Brain microvascular endothelial cell (primary cell): ENCODE measurements around the gene TEAD4.

Source experiments
- DNase-seq: peaks from one replicate; pipeline ENCODE4 v3.0.0-alpha.2; 2020
- H3K27ac ChIP-seq: fragments of 250-450 bp; sonication (Bioruptor Pico); 2 replicates; pipeline ENCODE4 v1.5.1; 2020; ENCODE audit warnings: mild to moderate bottlenecking, moderate library complexity
- H3K27me3 ChIP-seq: fragments of 250-450 bp; sonication (Bioruptor Pico); replicated peaks from 2 replicates; pipeline ENCODE4 v1.5.1; 2020; ENCODE audit warnings: mild to moderate bottlenecking
- H3K36me3 ChIP-seq: fragments of 250-450 bp; sonication (Bioruptor Pico); replicated peaks from 2 replicates; pipeline ENCODE4 v1.5.1; 2020; ENCODE audit warnings: mild to moderate bottlenecking
- H3K4me3 ChIP-seq: 2 replicates; pipeline ENCODE4 v1.5.1; 2011; ENCODE audit warnings: low read depth, mild to moderate bottlenecking, control low read depth, low read length, moderate library complexity
- in situ Hi-C: cut with HindIII; loops from 2 replicates; pipeline ENCODE4 v1.10.0; 2017; ENCODE audit warnings: low sequenced_read_pairs, low pct_ligation_motif_present
- TF ChIP-seq, protein P1 (sequence below): IDR thresholded peaks from 2 replicates; pipeline ENCODE4 v1.5.1; 2011; ENCODE audit warnings: low read depth, mild to moderate bottlenecking, moderate library complexity, low read length, control low read depth, inconsistent platforms; ENCODE audit errors: missing control alignments

Gene TEAD4

DNA sequence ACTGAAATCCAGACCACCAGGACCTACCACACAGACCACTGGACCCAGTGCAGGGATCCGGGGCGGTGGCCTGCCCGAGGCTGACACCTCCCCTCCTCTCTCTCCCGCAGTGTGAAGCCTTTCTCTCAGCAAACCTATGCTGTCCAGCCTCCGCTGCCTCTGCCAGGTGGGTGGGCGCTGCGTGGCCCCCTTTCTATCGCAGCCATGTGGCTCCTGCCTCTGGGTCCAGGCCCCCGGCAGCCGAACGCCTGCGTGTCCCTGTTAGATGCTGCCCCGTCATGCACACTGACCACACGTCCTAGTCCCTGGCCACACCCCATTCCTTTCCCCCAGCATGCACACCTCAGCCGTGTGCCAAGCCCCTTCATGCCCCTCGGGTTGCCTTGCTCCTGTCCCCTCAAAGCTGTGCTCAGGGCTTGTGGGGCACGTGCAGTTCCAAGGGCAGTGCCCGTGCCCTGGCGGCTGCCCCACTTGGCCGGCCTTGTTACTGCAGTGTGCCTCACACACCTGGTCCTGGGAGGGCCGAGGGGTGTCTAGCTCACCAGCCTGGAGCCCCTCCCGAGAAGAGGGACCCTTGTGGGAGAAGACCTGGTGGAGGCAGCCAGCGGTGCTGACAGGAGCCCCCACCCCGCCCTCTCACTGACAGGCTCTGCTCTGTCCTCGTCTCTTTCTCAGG lies 59.9 kb downstream of the TEAD4 start:
- no peak overlapping the region for H3K27ac ChIP-seq
- peaks cover 19% of the 10 kb centered on the region for H3K36me3 ChIP-seq
- DNase-seq = no peak
- TF ChIP-seq, protein P1, sequence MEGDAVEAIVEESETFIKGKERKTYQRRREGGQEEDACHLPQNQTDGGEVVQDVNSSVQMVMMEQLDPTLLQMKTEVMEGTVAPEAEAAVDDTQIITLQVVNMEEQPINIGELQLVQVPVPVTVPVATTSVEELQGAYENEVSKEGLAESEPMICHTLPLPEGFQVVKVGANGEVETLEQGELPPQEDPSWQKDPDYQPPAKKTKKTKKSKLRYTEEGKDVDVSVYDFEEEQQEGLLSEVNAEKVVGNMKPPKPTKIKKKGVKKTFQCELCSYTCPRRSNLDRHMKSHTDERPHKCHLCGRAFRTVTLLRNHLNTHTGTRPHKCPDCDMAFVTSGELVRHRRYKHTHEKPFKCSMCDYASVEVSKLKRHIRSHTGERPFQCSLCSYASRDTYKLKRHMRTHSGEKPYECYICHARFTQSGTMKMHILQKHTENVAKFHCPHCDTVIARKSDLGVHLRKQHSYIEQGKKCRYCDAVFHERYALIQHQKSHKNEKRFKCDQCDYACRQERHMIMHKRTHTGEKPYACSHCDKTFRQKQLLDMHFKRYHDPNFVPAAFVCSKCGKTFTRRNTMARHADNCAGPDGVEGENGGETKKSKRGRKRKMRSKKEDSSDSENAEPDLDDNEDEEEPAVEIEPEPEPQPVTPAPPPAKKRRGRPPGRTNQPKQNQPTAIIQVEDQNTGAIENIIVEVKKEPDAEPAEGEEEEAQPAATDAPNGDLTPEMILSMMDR = no peak
- no peaks in the 10 kb centered on the region for H3K27me3 ChIP-seq
- in situ Hi-C loops = no loop called here
- H3K4me3 ChIP-seq = no peak overlapping the region

DNA sequence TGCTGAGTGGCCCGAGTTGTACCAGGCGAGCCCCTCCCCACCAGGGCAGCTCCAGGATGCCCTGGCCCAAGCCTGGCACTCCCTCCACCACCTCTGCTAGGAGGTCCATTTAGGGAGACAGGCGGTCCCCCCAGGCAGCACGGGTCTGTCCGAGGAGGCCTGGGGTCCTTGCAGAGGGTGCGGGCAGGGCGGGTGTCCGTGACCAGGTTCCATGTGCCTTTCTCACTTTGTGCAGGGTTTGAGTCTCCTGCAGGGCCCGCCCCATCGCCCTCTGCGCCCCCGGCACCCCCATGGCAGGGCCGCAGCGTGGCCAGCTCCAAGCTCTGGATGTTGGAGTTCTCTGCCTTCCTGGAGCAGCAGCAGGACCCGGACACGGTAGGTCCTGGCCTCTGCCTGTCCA lies 61.2 kb downstream of the TEAD4 start:
- DNase-seq = no peak
- in situ Hi-C loops = no loop called here
- Histone ChIP-seq H3K36me3 (peaks cover 19% of the 10 kb centered on the region), H3K27ac (no peak overlapping the region), H3K27me3 (no peaks in the 10 kb centered on the region), H3K4me3 (no peak overlapping the region)
- TF ChIP-seq, protein P1 = no peak

DNA sequence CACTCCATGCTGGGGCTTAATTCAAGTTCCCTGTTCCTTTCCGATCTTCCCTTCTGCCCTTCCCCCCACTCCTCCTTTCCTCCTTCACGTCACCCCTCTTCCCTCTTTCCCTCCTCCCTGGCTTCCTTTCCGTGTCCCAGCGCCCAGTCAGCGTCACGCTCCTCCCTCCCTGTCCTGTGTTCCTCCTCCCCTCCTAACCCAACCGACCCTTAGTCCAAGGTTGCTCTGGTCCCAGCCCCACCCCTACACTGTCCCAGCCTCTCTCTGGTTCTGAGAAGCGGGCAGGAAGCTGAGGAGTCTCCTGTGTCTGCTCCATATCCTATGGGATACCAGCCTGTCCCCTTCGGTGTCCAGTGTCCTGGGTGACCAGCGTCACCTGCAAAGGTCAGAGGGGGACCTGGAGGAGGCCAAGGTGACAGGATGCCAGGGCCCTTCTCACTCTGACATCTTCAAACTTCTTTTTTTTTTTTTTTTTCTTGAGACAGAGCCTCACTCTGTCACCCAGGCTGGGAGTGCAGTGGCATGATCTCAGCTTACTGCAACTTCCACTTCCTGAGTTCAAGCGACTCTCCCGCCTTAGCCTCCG lies 61.7 kb downstream of the TEAD4 start:
- TF ChIP-seq, protein P1 = no peak
- Histone ChIP-seq H3K27me3 (no peaks in the 10 kb centered on the region), H3K27ac (no peak overlapping the region), H3K4me3 (no peak overlapping the region), H3K36me3 (peaks cover 19% of the 10 kb centered on the region)
- DNase-seq = no peak
- in situ Hi-C loops = no loop called here

DNA sequence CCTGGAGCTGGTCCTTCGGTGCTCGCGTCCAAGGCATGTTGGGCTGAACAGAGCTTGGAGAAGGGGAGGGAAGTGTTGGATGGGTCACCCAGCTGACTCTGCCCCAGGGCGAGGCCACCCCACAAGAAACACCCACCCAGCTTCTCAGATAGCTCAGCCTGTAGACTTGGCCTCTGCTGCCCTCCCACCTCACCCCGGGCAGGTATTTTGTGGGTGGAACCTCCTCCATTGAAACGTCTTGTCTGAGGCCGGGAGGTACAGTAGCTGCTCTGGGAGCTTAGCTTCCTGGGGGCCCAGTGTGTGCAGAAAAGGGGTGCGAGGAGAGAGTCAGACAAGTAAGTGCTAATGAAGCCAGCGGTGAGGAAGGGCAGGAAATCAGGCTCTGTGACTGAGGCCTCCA lies 63.2 kb downstream of the TEAD4 start:
- no peak for DNase-seq
- Histone ChIP-seq H3K27me3 (no peaks in the 10 kb centered on the region), H3K27ac (no peak overlapping the region), H3K4me3 (no peak overlapping the region), H3K36me3 (peaks cover 19% of the 10 kb centered on the region)
- in situ Hi-C loops = no loop called here
- TF ChIP-seq, protein P1 = no peak

DNA sequence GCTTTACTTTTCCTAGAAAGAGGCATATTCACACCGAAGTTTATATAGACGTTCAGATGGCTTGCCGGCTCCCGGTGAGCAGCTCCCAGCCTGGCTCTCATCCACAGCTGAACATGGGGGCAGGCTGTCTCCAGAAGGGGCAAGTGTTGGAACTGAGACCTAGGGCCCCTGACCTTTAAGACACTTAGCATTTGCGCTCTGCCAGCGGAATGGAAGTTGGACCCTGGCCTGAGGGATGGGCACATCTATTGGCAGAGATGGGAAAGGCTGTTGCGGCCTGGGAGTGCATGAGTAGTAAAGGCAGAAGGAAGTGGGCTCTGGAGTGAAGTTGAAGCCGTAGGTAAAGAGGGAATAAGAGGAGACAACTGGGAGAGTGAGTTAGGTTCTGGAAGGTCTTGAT lies 63.8 kb downstream of the TEAD4 start:
- H3K27me3 ChIP-seq = no peaks in the 10 kb centered on the region
- no peak overlapping the region for H3K27ac ChIP-seq
- TF ChIP-seq, protein P1 = no peak
- DNase-seq = no peak
- H3K4me3 ChIP-seq = no peak overlapping the region
- peaks cover 19% of the 10 kb centered on the region for H3K36me3 ChIP-seq
- in situ Hi-C loops = no loop called here

DNA sequence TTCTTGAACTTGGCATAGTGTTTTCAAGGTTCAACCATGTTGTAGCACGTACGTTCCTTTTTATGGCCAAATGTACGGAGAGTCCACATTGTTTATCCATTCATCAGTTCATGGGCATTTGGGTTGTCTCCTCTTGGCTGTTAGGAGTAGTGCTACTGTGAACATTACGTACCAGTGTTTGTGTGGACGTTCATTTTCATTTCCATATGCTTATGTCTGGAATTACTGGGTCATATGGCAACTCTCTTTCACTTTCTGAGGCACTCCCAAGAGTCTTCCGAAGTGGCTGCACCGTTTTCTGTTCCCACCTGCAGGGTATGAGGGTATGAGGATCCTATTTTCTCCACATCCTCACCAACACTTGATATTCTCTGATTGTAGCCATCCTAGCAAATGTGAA lies 68.9 kb downstream of the TEAD4 start:
- TF ChIP-seq, protein P1 = no peak
- no peak overlapping the region for H3K27ac ChIP-seq
- in situ Hi-C loops = no loop called here
- no peak for DNase-seq
- H3K4me3 ChIP-seq = no peak overlapping the region
- H3K36me3 ChIP-seq = no peaks in the 10 kb centered on the region
- H3K27me3 ChIP-seq = no peaks in the 10 kb centered on the region
